Measurements from ENCODE around the gene POLR3H. TPM values are rescaled to one million over a fixed set of nuclear protein-coding genes. Genes with fewer than 3 reads are reported as not detected.

Gene POLR3H
- polyA plus RNA-seq, 3 donors, result 34.0 to 38.1 (median 34.5) TPM

DNA sequence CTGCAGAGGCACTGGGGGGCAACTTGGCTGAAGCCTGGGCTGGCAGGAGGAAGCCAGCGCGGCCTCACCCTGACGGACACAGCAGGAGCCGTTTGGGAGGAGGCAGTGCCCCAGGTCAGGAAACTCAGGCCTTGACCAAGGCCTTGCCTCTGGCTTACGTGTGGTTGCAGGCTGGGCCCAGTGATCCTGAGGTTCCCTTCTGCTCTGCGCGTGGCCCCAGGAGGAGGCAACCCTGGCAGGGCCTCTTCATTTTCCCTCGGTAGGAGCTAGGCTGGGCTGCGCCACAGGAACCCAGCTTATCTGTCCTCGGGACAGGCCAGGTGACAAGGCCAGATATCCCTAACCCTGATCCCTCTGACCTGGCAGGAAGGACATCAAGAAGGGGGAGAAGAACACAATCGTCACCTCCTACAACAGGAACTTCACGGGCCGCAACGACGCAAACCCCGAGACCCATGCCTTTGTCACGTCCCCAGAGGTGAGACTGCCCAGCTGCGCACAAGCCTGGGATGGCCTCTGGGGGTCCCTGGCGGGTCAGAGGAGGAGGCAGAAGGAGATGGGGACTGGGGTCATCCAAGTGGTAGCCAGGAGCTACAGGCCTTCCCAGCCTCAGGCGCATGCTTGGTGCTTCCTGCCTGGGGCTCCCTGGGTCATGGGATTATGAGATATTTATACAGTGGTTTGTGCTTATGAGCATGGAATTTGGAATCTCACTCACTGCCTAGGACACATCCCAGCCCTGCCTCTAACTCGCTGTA, 20.6 kb downstream of the POLR3H start:
- DNase-seq, result no peak

DNA sequence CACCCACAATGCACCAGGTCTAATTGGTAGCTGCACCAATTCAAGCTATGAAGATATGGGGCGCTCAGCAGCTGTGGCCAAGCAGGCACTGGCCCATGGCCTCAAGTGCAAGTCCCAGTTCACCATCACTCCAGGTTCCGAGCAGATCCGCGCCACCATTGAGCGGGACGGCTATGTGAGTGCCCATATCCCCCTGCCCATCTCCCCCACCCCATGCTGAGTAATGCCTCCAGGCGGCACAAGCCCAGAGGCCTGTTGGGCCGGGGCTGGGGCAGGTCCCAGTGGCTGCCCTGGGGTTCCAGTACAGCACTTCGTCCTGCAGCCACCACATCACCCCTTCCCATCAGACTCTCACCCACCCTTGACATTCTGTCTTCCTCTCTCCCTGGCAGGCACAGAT, 21.5 kb downstream of the POLR3H start:
- no peak for DNase-seq

DNA sequence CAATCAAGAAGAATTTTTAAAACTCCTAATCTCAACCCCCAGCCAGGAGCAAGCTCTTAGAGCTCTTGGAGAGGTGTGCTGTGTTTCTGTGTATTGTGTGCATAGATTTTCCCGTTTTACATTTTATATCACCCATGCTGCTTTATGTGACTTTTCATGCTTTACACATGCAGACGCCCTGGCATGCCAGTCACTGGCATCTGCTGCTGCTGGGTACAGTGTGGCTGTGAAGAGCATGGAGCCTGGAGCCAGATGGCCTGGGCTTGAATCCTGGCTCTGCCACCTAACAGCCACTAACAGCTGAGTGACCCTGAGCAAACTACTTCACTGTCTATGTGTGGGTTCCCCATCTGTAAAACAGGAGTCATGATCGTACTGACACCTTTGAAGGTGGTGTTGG, 23.1 kb downstream of the POLR3H start:
- no peak for DNase-seq

DNA sequence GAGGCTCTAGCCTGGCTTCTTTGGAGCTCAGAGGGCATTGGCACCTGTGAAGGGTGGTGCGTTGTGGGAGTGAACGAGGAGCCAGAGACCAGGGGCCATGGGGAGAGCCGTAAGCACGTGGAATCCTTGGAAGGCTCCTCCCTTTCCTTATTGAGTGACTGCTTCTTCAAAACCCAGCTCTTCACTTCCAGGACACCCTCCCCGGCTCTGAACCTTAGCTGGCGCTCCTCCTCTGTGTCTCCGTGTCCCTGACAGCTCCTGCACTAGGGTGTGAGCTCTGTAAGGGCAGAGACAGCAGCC, 26.3 kb downstream of the POLR3H start:
- no peak for DNase-seq

DNA sequence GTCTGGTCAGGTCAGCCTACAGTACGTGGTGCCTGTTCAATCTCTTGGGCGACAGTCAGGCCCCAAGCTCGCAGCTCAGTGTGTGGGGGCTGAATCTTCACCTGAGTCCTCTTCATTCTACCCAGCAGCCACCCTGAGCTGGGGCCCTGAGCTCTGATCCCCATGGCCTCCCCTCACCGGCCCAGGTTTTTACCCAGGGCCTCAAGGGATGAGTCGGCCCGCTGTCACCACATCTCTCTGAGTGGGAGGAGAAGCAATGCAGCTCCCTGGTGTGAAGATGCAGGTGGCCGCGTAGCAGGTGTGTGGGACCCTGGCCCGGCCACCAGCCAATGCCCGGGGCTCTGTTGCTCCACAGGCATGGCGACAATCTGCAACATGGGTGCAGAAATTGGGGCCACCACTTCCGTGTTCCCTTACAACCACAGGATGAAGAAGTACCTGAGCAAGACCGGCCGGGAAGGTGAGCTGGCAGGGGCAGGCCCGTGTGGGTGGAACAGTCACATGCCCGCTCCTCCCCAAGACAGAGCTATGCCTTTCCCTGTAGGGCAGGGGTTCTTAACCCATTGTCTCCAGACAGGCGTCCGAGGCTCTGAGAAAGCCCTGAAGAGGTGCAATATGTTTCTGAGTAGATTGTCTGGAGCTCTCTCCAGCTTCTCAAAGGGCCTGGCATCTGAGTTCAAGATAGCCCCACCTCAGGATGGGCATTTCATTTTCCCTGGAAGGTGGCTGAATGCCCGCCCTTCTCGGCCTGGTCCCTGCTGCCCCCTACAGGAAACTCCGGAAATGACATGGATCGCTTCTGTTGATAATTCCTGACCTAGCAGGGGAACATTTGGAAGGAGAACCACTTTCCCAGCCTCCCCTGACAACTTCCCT, 26.9 kb downstream of the POLR3H start:
- peak; percentile 40 for DNase-seq

DNA sequence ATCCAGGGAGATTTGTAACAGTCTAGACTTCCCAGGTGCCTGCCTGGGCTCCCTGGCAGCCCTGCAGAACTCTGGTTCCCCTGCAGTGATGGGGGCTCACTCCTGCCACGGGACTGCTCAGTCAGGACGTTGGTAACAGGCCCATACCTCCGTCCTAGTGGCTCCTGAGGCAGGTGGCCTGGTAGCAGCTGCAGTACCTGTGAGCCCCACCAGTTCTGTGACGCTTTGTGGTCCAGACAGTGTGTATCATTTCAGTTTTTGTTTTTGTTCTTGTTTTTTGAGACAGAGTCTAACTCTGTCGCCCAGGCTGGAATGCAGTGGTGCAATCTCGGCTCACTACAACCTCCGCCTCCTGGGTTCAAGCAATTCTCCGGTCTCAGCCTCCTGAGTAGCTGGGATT, 27.8 kb downstream of the POLR3H start:
- no peak for DNase-seq

DNA sequence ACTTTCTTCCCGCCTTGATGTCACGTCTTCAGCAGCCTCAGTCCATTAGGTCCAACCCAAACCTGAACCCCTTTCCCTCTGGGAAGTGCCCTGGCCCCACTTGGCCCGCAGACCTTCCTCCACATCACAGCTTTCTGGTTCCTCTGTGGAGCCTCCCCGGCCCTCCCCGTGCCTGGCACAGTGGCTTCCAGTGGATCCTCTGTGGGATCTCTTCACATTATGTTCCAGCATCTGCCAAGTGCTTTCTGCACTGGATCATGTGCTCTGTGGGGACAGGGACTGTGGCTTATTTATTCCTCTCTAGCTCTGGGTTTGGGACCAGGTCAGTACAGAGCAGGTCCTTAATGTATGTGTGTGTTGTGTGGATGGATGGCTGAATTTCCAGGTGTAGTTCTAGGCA, 30.9 kb downstream of the POLR3H start:
- no peak for DNase-seq

DNA sequence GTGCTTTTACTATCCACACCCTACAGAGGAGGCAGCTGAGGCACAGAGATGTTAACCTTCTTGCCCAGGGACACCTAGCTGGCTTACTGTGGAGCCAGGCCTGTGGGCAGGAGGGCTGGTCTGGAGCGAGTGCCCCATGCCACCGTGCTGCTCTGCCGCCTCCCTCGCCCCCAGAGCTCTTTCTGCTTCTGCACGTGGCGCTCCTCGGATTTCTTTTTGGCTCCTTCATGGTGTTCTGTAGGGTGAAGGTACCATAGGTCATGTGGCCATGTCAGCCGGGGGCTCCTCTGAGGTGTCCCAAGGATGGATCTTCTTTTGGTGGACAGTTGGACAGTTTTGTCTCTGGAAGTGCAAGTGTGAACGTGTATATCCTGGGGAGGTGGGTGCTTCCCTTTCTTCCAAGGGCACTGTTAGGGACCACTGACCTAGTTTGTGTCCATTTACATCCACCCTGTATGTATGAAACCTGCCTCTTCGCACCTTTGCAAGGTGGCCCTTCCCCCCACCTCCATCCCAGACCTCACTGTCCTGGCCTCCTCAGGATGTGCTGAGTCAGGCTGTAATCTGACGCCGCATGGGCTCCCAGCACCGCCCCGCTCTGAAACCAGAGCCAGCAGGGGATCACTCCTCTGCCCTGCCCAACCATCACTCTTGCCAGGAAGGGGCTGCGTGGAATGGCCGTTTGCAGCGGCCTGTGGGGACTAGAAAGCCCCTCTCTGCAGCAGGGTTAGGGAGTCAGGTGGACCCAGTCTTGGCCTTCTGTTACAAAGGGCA, 31.7 kb downstream of the POLR3H start:
- peak; percentile 72 for DNase-seq

DNA sequence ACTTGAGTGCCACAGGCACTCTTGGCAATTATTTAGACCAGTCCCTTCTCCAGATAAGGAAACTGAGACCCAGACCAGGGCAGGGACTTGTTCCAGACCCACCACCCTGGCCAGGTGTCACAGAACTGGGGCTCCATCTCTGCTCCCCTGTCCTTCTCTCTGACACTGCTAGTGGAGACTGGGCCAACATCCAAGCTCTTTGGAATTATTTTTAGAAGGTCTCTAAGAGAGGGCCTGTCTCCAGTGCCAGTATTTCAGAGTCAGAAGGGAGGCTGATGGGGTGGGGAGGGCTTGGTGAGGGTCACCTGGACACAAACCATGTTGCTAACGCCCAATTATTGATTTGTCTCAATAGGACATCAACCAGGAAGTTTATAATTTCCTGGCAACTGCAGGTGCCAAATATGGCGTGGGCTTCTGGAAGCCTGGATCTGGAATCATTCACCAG, 32.7 kb downstream of the POLR3H start:
- no peak for DNase-seq

DNA sequence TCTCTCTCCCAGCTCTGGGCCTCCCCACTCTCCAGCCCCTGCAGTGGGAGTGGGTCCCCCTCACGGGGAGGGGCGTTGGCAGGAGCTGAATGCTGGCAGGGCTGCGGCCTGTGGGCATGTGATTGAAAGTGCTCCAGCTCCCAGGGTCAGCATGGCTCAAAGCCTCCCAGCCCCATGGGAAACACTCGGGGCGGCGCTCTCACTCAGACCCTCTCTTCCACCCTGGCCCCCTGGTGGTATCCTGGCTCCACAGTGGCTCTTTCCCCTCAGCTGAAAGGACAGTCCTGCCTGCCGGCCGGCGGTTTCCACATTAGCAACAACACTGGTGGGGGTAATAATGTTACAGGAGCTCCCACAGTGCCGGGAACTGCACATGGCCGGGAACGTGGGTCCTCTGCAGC, 35.5 kb downstream of the POLR3H start:
- no peak for DNase-seq

DNA sequence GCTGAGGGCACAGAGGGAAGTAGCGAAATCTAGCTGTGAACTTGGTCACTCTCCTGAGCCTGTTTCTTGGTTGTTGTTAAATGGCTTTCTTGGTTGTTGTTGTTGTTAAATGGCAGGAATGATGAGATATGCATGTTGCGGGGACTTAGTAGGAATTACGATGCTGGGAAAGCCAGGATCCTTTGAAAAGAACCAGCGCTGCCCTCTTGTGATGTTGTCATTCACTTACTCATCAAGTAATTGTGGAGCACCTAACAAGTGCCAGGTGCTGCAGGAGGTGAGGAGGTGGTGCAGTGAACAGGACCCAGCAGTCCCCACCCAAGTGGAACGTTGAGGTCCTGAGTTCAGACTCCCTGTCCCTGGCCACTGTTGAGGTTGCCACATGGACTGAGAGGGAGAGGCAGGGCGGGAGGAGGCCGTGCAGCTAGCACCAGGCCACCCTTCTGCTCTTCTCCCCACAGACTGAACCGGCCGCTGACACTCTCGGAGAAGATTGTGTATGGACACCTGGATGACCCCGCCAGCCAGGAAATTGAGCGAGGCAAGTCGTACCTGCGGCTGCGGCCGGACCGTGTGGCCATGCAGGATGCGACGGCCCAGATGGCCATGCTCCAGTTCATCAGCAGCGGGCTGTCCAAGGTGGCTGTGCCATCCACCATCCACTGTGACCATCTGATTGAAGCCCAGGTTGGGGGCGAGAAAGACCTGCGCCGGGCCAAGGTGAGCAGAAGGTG, 36.8 kb downstream of the POLR3H start:
- DNase-seq, result no peak

DNA sequence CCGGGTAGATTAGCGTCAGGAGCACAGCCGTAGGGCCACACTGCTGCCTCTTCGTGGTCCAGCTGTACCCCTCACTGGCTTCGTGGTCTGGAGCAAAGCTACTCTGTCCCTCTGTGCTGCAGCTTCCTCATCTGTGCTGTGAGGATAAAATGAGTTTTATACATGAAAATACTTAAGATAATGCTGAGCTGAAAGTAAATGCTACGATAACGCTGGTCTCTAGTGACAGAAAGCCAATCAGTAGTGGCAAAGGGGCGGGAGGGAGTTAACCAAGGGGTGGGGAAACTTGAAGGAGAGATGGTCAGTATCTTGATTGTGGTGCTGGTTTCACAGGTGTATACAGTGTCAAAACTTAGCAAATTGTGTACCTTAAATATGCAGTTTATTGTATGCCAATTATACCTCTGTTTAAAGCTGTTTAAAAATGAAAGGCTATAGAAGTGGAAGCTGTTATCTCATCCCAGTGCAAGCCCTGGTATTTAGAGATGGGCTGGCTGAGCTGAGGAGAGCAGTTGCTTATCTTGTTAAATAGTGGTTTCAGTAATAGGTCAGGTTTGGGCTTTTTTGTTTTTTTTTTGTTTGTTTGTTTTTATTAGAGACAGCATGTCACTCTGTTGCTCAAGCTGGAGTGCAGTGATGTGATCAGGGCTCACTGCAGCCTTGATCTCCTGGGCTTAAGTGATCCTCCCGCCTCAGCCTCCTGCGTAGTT, 38.6 kb downstream of the POLR3H start:
- DNase-seq, result no peak

DNA sequence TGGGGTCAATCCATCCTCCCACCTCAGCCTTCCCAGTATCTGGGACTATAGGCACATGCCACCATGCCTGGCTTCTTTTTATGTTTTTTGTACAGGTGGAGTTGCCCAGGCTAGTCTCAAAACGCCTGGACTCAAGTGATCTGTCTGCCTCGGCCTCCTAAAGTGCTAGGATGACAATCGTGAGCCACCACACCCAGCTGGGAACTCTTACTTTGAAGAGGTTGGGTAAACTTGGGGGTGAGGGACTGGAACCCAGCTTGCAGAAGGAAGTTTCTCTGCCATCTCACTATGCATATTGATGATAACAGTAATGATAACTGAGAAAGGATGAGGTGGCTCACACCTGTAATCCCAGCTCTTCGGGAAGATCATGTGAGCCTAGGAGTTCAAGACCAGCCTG, 39.5 kb downstream of the POLR3H start:
- no peak for DNase-seq

DNA sequence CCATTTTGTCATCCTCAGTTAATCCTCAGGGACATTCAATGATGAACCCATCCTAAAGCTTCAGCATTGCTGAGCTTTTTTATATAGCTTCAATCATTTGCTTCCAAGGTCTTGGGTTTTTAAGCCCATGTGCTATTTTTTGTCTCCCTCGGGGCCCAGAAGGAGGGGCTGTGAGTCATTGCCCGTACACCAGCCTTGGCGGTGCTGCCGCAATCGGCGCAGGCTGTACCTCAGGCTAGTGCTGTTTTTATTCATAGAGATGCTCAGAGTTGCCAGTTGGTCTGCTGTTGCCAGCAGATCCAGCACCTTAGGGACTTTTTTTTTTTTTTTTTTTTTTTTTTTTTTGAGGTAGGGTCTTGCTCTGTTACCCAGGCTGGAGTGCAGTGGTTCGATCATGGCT, 39.9 kb downstream of the POLR3H start:
- DNase-seq, result no peak

DNA sequence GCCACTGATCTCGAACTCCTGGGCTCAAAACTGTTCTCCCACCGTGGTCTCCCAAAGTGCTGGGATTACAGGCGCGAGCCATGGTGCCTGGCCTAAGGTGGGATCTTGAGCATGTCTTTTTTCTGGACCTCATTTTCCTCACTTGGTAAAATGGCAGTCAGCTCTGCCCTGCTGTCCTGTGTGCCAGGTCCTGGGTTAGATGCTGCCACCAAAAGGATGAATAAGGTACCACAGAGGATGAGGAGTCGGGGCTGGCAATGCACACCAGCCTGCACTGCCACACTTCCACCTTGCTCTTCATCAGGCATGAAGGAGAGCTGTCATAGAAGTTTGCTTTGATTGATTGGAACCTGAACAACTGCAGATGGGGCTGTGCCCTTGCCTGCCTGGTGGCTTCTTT, 43.1 kb downstream of the POLR3H start:
- DNase-seq, result no peak

DNA sequence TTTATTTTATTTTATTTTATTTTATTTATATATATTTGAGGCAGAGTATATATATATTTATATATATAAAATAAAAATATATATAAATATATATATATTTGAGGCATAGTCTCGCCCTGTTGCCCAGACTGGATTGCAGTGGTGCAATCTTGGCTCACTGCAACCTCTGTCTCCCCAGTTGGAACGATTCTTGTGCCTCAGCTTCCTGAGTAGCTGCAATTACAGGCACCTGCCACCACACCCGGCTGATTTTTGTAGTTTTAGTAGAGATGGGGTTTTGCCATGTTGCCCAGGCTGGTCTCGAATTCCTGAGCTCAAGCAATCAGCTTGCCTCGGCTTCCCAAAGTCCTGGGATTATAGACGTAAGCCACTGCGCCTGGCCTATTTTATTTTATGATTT, 44.0 kb downstream of the POLR3H start:
- DNase-seq, result no peak

DNA sequence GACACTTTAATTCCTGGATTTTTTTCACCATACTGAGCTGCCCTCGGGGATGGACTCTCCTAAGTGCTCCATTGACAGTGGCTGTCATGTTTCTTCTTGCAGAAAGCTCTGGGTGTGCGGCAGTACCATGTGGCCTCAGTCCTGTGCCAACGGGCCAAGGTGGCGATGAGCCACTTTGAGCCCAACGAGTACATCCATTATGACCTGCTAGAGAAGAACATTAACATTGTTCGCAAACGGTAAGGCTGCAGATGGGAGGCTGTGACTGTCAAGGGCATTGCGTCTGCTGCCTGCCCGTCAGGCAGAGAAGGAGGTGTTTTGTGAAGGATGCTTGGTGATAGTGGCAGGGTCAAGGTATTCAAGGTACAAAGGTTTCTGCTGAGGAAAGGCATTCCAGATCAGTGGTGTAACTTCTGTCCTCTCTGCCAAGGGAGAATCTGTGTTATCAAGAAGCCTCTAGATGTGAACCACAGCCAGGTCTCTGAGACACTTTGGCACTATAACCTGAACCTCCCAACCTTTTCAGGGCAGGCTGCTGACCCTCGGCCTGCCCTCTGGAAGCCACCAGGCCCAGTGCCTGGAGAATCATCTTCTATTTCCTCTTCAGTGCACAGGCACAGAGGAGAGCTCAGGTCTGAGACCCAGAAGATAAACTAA, 44.5 kb downstream of the POLR3H start:
- DNase-seq, result no peak

DNA sequence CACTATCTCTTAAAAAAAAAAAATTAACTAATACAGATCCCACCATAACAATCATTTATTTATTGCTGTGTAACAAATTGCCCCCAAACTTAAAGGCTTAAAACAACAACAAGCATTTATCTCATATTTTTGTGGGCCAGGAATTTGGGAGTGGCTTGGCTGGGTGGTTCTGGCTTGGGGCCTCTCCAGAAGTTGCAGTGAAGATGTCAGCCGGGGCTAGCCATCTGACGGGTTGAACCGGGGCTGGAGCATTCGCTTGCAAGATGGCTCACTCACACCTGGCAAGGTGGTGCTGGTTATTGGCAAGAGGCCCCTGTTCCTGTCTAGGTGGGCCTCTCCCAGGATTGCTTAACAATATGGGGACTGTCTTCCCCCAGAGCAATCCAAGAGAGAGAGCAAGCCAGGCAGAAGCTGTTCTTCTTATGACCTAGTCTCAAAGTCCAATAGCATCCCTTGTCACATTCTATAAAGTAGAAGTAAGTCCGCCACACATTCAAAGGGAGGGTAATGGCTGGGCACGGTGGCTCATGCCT, 45.9 kb downstream of the POLR3H start:
- no peak for DNase-seq

DNA sequence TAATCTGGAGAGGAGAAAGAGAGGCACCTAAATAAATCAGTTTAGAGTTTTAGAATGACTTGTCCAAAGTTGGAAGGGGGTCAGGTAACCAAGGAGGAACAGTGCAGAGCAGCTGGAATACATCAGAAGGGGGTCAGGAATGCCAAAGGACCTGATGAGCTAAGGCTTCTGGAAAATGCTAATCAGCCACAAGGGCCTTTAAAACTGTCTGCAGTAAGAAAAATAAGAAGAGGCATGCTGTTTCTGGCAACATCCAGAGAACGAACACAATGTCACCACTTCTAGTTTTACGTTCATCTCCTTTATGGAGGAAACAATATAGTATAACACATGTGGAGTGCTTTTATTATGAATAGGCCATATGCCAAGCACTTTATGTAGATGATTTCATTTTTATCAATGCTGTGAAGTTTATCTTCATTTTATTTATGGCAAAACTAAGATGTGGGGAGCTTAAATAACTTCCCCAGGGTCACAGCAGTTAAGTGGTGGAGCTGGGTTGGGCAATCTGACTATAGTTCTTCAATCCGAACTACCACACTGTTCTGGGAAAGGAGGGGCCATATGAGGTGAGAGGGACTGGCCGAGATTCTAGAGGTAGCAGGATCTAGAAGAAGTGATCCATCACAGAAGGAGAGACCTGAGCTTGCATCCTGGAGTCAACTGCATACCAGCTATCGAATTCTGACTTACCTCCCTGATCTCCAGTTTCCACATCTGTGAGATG, 52.7 kb downstream of the POLR3H start:
- peak; percentile 54 for DNase-seq

Measured in renal pelvis (tissue), 4 donors.